Measurements from ENCODE around the gene DOK7. TPM values are rescaled to one million over a fixed set of nuclear protein-coding genes. Genes with fewer than 3 reads are reported as not detected.

DOK7 gene
- total and polyA plus RNA-seq, 2 experiments from 2014 or later = 0.23 to 1.8 TPM

- Histone ChIP-seq H3K9me2 (replicated peaks; ENCODE audit: insufficient read depth) (no peaks in the 10 kb centered on the region), H2AFZ (no peak overlapping the region)
These were observed 38.5 kb upstream of the DOK7 start for GRCh38 chr4:3424522-3425095.

DNA sequence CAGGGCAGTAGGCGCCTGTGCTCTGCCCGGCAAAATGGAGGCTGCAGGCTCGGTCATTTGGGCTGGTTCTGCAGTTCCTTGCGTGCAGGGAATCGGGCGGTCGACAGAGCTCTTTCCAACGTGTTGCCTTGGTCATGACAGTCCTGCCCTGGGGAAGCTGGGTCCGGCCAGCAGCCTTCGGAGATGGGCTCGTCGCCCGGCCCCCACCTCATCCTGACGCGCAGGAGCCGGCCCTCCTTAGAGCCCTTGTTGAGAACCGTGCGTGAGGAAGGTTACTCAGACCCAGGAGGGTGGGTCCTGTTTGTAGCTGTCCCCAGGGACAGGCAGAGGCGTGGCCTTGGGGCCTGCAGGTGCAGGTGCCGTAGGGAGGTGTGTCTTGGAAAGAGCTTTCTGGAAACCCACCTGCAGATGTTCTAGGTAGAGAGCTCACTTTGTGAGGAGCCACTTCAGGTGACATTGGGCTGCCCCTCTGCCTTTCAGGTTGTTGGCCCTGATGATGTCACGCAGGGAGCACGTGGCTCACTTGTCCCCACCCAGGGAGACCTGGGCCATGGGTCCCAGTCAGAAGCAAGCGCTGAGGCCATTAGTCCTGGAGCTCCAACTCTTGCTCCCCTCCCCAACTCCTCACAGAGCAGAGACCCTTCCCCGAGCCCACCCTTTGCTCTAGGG is 36.5 kb upstream of the DOK7 start:
- Histone ChIP-seq H3K36me3 (replicated peaks; ENCODE audit: insufficient read depth, low read depth) (no peaks in the 10 kb centered on the region), H3K27me3 (no peaks in the 10 kb centered on the region)
- 96% methylated on average over 24 of the region's 24 CpGs for WGBS (ENCODE audit: low lambda C conversion rate, missing lambda C conversion rate)

More at GRCh38 chr4:3424522-3425095, 38.5 kb upstream of the DOK7 start:
- Histone ChIP-seq H3K9me3 (ENCODE audit: low read depth) (no peaks in the 10 kb centered on the region), H3K27ac (no peak overlapping the region), H3K79me2 (no peaks in the 10 kb centered on the region), H3K27me3 (no peaks in the 10 kb centered on the region), H3K4me1 (ENCODE audit: insufficient read depth) (no peaks in the 10 kb centered on the region), H3K4me3 (no peak overlapping the region), H3K36me3 (replicated peaks; ENCODE audit: insufficient read depth, low read depth) (no peaks in the 10 kb centered on the region), H4K20me1 (ENCODE audit: insufficient read depth, poor library complexity, severe bottlenecking) (no peaks in the 10 kb centered on the region), H3K4me2 (no peak overlapping the region)
- DNase-seq (ENCODE audit: low spot score) = no peak
- TF ChIP-seq EZH2 (IDR thresholded peaks at IDR 0.05; ENCODE audit: borderline replicate concordance) = no peak
- TF ChIP-seq CTCF (IDR thresholded peaks at IDR 0.05; ENCODE audit: poor library complexity) = no peak
- no peak for TF ChIP-seq EZH2phosphoT487 (IDR thresholded peaks at IDR 0.05; ENCODE audit: low read depth, severe bottlenecking, unreplicated experiment)
- 91% methylated on average over 20 of the region's 20 CpGs for WGBS (ENCODE audit: low lambda C conversion rate, missing lambda C conversion rate)

GRCh38 chr4:3427134-3427476 is 36.0 kb upstream of the DOK7 start:
- Histone ChIP-seq H3K36me3 (replicated peaks; ENCODE audit: insufficient read depth, low read depth) (no peaks in the 10 kb centered on the region), H3K9me3 (ENCODE audit: low read depth) (no peaks in the 10 kb centered on the region), H4K20me1 (ENCODE audit: insufficient read depth, poor library complexity, severe bottlenecking) (no peaks in the 10 kb centered on the region), H3K4me3 (no peak overlapping the region), H3K27me3 (no peaks in the 10 kb centered on the region), H2AFZ (no peak overlapping the region), H3K9me2 (replicated peaks; ENCODE audit: insufficient read depth) (no peaks in the 10 kb centered on the region), H3K4me2 (no peak overlapping the region), H3K27ac (no peak overlapping the region), H3K79me2 (no peaks in the 10 kb centered on the region), H3K4me1 (ENCODE audit: insufficient read depth) (no peaks in the 10 kb centered on the region)
- DNase-seq (ENCODE audit: low spot score) = no peak
- 94% methylated on average over 9 of the region's 9 CpGs for WGBS (ENCODE audit: low lambda C conversion rate, missing lambda C conversion rate)
- TF ChIP-seq CTCF (IDR thresholded peaks at IDR 0.05; ENCODE audit: poor library complexity) (no peak), EZH2phosphoT487 (IDR thresholded peaks at IDR 0.05; ENCODE audit: low read depth, severe bottlenecking, unreplicated experiment) (no peak), EZH2 (IDR thresholded peaks at IDR 0.05; ENCODE audit: borderline replicate concordance) (no peak)

More for the DNA sequence above, 36.5 kb upstream of the DOK7 start:
- H3K4me3 ChIP-seq = no peak overlapping the region
- no peaks in the 10 kb centered on the region for H3K9me3 ChIP-seq (ENCODE audit: low read depth)
- no peaks in the 10 kb centered on the region for H3K9me2 ChIP-seq (replicated peaks; ENCODE audit: insufficient read depth)
- H3K27ac ChIP-seq = no peak overlapping the region
- no peaks in the 10 kb centered on the region for H3K79me2 ChIP-seq
- H2AFZ ChIP-seq = no peak overlapping the region
- H4K20me1 ChIP-seq (ENCODE audit: insufficient read depth, poor library complexity, severe bottlenecking) = no peaks in the 10 kb centered on the region
- no peaks in the 10 kb centered on the region for H3K4me1 ChIP-seq (ENCODE audit: insufficient read depth)
- DNase-seq (ENCODE audit: low spot score) = no peak
- no peak overlapping the region for H3K4me2 ChIP-seq
- TF ChIP-seq CTCF (IDR thresholded peaks at IDR 0.05; ENCODE audit: poor library complexity) (no peak), EZH2 (IDR thresholded peaks at IDR 0.05; ENCODE audit: borderline replicate concordance) (no peak), EZH2phosphoT487 (IDR thresholded peaks at IDR 0.05; ENCODE audit: low read depth, severe bottlenecking, unreplicated experiment) (no peak)

Data from hepatocyte (in vitro differentiated cells).